Measurements from ENCODE around the gene AKT1. TPM values are rescaled to one million over a fixed set of nuclear protein-coding genes. Genes with fewer than 3 reads are reported as not detected.
"Not testable (repeated sequence)": the region's sequence is repeated elsewhere in the genome, so short reads cannot be mapped to it uniquely, and the experiment has no call there.

AKT1 gene
- total RNA-seq, 1 donor = 188 TPM

DNA sequence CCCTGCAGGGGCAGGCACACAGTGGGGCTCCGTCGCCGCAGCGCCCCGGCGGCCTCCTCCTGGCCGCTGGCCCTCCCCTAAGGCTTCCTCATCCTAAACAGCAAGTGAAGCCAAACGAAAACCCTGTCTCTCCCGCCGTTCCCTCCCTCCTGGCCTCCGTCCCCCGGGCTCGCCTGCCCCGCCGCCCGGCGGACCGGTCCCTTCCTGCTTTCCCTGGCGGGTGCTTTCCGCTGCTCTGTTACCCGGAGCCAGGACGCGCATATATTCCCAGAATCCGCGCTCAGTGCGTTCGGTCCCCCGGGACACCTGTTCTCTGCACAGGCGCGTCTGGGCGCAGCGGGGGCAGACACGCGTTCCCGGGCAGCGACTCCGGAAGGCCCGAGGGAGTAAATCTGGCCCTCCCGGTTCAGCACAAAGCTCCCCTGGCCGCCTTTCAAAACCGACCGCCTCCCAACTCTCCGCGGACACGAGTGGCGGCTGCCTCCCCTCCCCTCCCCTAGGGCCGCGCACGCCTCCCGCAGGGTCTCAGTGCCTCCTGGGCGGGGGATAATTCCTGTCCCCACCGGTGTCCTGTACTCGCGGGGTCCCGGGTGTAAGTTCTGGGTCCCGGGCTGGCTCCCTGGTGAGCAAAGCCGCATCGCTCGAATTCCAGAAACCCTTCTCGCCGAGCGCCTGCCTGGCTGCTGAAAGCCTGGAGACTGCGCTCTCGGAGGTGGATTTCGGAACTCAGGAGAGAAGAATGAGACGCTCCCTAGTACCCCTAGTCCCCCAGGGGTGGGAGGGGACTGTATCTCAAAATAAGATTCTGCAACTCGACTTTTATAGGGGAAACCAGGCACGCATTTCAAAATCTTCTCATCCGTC is 48.1 kb upstream of the AKT1 start:
- H3K36me3 ChIP-seq (ENCODE audit: insufficient read depth, low read length) = no peaks in the 10 kb centered on the region
- no peaks in the 10 kb centered on the region for H4K20me1 ChIP-seq (ENCODE audit: insufficient read depth, low read length)
- no peak overlapping the region for H2AFZ ChIP-seq (ENCODE audit: low read length)
- H3K79me2 ChIP-seq (ENCODE audit: insufficient read depth, low read length) = no peaks in the 10 kb centered on the region
- TF ChIP-seq, protein P1, sequence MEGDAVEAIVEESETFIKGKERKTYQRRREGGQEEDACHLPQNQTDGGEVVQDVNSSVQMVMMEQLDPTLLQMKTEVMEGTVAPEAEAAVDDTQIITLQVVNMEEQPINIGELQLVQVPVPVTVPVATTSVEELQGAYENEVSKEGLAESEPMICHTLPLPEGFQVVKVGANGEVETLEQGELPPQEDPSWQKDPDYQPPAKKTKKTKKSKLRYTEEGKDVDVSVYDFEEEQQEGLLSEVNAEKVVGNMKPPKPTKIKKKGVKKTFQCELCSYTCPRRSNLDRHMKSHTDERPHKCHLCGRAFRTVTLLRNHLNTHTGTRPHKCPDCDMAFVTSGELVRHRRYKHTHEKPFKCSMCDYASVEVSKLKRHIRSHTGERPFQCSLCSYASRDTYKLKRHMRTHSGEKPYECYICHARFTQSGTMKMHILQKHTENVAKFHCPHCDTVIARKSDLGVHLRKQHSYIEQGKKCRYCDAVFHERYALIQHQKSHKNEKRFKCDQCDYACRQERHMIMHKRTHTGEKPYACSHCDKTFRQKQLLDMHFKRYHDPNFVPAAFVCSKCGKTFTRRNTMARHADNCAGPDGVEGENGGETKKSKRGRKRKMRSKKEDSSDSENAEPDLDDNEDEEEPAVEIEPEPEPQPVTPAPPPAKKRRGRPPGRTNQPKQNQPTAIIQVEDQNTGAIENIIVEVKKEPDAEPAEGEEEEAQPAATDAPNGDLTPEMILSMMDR (IDR thresholded peaks at IDR 0.05; ENCODE audit: extremely low read depth, low read depth, low read length) = no peak
- H3K4me3 ChIP-seq (ENCODE audit: insufficient read depth, low read length) = peak overlapping the region; percentile 22
- H3K27me3 ChIP-seq (ENCODE audit: insufficient read depth, low read length) = peaks cover 55% of the 10 kb centered on the region
- H3K4me2 ChIP-seq (ENCODE audit: insufficient read depth, low read length) = peak overlapping the region; percentile 28
- peak; percentile 81 for DNase-seq (ENCODE audit: insufficient read length, low spot score, missing footprints)
- no peak overlapping the region for H3K27ac ChIP-seq (ENCODE audit: low read depth, low read length)
- no peaks in the 10 kb centered on the region for H3K9me3 ChIP-seq (ENCODE audit: low read depth, low read length)
- H3K4me1 ChIP-seq (ENCODE audit: insufficient read depth, low read length) = no peaks in the 10 kb centered on the region

DNA sequence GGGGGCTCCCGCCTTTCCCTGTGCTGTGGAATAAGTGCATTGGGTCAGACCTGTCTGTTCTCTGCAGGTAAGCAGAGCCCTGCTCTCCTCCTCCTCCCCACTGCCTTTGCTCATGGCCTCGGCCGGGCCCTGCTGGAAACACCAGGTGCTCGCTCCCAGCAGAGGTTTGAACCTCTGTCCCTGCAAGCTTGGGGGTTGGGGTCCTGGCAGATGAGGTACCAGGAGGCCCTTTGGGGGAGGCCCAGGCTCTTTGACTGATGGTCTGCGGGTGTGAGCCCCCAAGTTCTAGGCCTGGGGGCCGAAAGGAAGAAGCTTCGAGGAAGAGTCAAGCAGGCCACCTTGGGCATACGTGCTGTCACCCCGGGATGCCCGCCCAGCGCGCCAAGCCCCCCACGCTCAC is 47.5 kb upstream of the AKT1 start:
- Histone ChIP-seq H2AFZ (ENCODE audit: low read length) (no peak overlapping the region), H4K20me1 (ENCODE audit: insufficient read depth, low read length) (no peaks in the 10 kb centered on the region), H3K27ac (ENCODE audit: low read depth, low read length) (no peak overlapping the region), H3K4me3 (ENCODE audit: insufficient read depth, low read length) (no peak overlapping the region), H3K4me1 (ENCODE audit: insufficient read depth, low read length) (no peaks in the 10 kb centered on the region), H3K27me3 (ENCODE audit: insufficient read depth, low read length) (peaks cover 55% of the 10 kb centered on the region), H3K9me3 (ENCODE audit: low read depth, low read length) (no peaks in the 10 kb centered on the region), H3K79me2 (ENCODE audit: insufficient read depth, low read length) (no peaks in the 10 kb centered on the region), H3K36me3 (ENCODE audit: insufficient read depth, low read length) (no peaks in the 10 kb centered on the region), H3K4me2 (ENCODE audit: insufficient read depth, low read length) (no peak overlapping the region)
- TF ChIP-seq, protein P1 (IDR thresholded peaks at IDR 0.05; ENCODE audit: extremely low read depth, low read depth, low read length) = no peak
- no peak for DNase-seq (ENCODE audit: insufficient read length, low spot score, missing footprints)

DNA sequence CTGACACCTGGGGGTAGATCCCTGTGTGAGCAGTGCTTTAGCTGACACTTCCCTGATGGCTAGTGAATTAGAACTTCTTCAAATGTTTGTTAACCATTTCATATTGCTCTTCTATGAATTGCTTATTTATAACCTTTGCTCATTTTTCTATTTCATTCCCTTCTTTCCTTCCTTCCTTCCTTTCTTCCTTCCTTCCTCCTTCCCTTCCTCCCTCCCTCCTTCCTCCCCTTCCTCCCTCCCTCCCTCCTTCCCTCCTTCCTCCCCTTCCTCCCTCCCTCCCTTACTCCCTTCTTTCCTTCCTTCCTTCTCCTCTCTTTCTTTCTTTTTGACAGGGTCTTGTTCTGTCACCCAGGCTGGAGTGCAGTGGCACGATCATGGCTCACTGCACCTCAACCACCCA is 46.2 kb upstream of the AKT1 start:
- no peaks in the 10 kb centered on the region for H3K4me1 ChIP-seq (ENCODE audit: insufficient read depth, low read length)
- no peaks in the 10 kb centered on the region for H3K36me3 ChIP-seq (ENCODE audit: insufficient read depth, low read length)
- H3K79me2 ChIP-seq (ENCODE audit: insufficient read depth, low read length) = no peaks in the 10 kb centered on the region
- TF ChIP-seq, protein P1 (IDR thresholded peaks at IDR 0.05; ENCODE audit: extremely low read depth, low read depth, low read length) = no peak
- H3K27ac ChIP-seq (ENCODE audit: low read depth, low read length) = no peak overlapping the region
- no peaks in the 10 kb centered on the region for H4K20me1 ChIP-seq (ENCODE audit: insufficient read depth, low read length)
- no peak overlapping the region for H3K4me3 ChIP-seq (ENCODE audit: insufficient read depth, low read length)
- no peaks in the 10 kb centered on the region for H3K9me3 ChIP-seq (ENCODE audit: low read depth, low read length)
- H2AFZ ChIP-seq (ENCODE audit: low read length) = no peak overlapping the region
- no peak for DNase-seq (ENCODE audit: insufficient read length, low spot score, missing footprints)
- H3K27me3 ChIP-seq (ENCODE audit: insufficient read depth, low read length) = peaks cover 54% of the 10 kb centered on the region
- H3K4me2 ChIP-seq (ENCODE audit: insufficient read depth, low read length) = no peak overlapping the region

DNA sequence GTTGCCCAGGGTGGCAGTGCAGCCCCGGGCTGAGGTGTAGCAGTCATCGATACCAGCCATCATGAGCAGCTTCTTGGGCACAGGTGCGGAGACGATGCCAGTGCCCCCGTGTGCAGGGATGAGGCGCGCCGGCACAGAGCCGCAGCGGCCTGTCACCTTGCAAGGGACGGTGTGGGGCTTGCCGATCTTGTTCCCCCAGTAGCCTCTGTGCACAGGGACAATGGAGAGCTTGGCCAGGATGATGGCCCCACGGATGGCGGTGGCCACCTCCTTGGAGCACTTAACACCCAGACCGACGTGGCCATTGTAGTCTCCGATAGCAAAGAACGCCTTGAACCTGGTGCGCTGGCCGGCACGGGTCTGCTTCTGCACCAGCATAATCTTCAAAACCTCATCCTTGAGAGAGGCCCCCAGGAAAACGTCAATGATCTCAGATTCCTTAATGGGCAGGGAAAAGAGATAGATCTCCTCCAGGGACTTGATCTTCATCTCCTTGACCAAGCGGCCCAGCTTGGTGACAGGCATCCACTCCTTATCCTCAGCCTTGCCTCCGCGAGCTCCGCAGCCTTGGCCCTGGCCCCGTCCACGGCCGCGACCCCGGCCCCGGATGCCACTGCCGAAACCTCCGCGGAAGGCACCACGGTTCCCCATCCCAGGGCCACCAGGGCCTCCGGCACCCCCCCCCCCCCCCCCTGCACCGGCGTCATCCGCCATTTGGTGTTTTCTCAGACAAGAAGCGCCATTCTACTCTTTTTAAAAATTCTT is 40.8 kb upstream of the AKT1 start:
- not testable (repeated sequence) for H4K20me1 ChIP-seq (ENCODE audit: insufficient read depth, low read length); H3K27me3 ChIP-seq (ENCODE audit: insufficient read depth, low read length); H3K4me3 ChIP-seq (ENCODE audit: insufficient read depth, low read length); H3K4me2 ChIP-seq (ENCODE audit: insufficient read depth, low read length); H3K27ac ChIP-seq (ENCODE audit: low read depth, low read length); H3K36me3 ChIP-seq (ENCODE audit: insufficient read depth, low read length); H3K4me1 ChIP-seq (ENCODE audit: insufficient read depth, low read length); H3K9me3 ChIP-seq (ENCODE audit: low read depth, low read length); DNase-seq (ENCODE audit: insufficient read length, low spot score, missing footprints); H2AFZ ChIP-seq (ENCODE audit: low read length); H3K79me2 ChIP-seq (ENCODE audit: insufficient read depth, low read length)

Data from osteoblast (primary cell).